Neutrophil (primary cell): Measurements from ENCODE around the gene ZNRF3.

Experiments used
- H3K27ac ChIP-seq: fragments of 200-600 bp; sonication (generic); 2 replicates; pipeline ENCODE4 v1.5.1; 2016; ENCODE audit warnings: mild to moderate bottlenecking, moderate library complexity
- H3K27me3 ChIP-seq: fragments of 200-600 bp; sonication (generic); 2 replicates; pipeline ENCODE4 v1.6.0; 2016; ENCODE audit warnings: mild to moderate bottlenecking
- H3K36me3 ChIP-seq: fragments of 200-600 bp; sonication (generic); 2 replicates; pipeline ENCODE4 v1.5.1; 2017
- H3K4me1 ChIP-seq, 2 experiments: fragments of 200-600 bp in 1 of 2; sonication (generic) in 1 of 2; 1 replicate in 1 of 2; 2 replicates in 1 of 2; pipeline versions ENCODE4 v1.5.1 to v1.6.1; 2013 to 2016; ENCODE audit warnings: low read depth in 1 of 2, low read length in 1 of 2, mild to moderate bottlenecking in 1 of 2, moderate library complexity in 1 of 2; ENCODE audit not compliant: control insufficient read depth in 1 of 2, insufficient read depth in 1 of 2
- H3K4me3 ChIP-seq, 2 experiments: fragments of 200-600 bp in 1 of 2; sonication (generic) in 1 of 2; 1 replicate in 1 of 2; 2 replicates in 1 of 2; pipeline ENCODE4 v1.5.1; 2013 to 2016; ENCODE audit warnings: low read depth in 1 of 2, low read length in 1 of 2, mild to moderate bottlenecking in 1 of 2, moderate library complexity in 1 of 2
- H3K9me3 ChIP-seq: fragments of 200-600 bp; sonication (generic); 2 replicates; pipeline ENCODE4 v1.5.1; 2016
- CTCF ChIP-seq: fragments of 200-600 bp; sonication (generic); IDR thresholded peaks from 2 replicates; pipeline ENCODE4 v1.5.1; 2016; ENCODE audit warnings: antibody characterized with exemption

The ZNRF3 gene

GRCh38 chr22:28893810-28894209 lies 10.4 kb downstream of the ZNRF3 start:
- no peak for TF ChIP-seq CTCF
- no peak overlapping the region for H3K4me3 ChIP-seq
- no peak overlapping the region for H3K27ac ChIP-seq
- no peaks in the 10 kb centered on the region for H3K36me3 ChIP-seq
- H3K27me3 ChIP-seq: no peaks in the 10 kb centered on the region
- peaks cover 23 to 26% of the 10 kb centered on the region in 2 experiments for H3K4me1 ChIP-seq
- no peaks in the 10 kb centered on the region for H3K9me3 ChIP-seq

DNA sequence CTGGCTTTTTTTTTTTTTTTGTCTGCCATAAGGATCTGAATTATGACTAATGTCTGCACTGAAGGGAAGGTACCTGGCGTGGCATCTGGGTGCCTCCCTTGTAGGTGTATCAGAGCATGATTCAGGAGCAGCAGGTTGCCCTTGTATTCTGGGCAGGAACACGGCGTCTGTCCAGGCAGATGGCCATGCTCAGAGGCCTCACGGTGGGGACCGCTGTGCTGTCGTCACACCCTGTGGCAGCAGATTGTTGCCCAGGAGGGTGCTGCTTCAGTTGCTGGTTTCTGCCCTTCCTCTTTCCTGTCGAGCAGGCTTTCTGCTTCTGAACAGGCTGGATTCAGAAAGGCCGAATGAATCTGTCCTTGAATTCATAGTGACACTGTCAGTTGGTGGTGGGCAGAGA lies 11.0 kb downstream of the ZNRF3 start:
- no peaks in the 10 kb centered on the region for H3K27me3 ChIP-seq
- no peak overlapping the region for H3K4me3 ChIP-seq
- no peak for TF ChIP-seq CTCF
- no peaks in the 10 kb centered on the region for H3K9me3 ChIP-seq
- H3K36me3 ChIP-seq: no peaks in the 10 kb centered on the region
- H3K4me1 ChIP-seq: peaks cover 23 to 26% of the 10 kb centered on the region in 2 experiments
- H3K27ac ChIP-seq: no peak overlapping the region

DNA sequence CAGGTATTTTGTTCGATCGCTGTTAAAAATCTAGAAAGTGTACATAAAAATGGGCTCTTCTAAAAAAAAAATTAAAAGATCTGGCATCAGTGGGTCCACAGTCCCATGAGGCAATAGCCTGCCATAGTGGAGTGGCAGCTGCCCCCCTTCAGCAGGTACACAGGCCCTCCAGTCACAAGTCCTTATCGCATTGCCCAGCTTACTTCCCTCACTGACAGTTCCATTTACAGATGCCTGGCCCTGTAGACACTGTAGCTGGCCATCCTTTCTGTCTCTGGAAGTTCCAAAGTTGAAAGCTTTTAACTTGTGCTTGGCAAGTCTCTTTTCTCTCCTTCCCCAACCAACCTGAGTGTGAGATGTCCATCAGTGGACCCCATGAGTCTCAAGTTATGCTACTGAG lies 11.4 kb downstream of the ZNRF3 start:
- Histone ChIP-seq H3K4me3 (no peak overlapping the region), H3K27me3 (peaks cover 2% of the 10 kb centered on the region), H3K27ac (no peak overlapping the region), H3K4me1 (peaks cover 23 to 26% of the 10 kb centered on the region in 2 experiments), H3K9me3 (no peaks in the 10 kb centered on the region), H3K36me3 (no peaks in the 10 kb centered on the region)
- no peak for TF ChIP-seq CTCF

- Histone ChIP-seq H3K9me3 (no peaks in the 10 kb centered on the region), H3K4me1 (peaks cover 23 to 26% of the 10 kb centered on the region in 2 experiments), H3K27ac (no peak overlapping the region), H3K27me3 (peaks cover 13% of the 10 kb centered on the region), H3K36me3 (no peaks in the 10 kb centered on the region), H3K4me3 (no peak overlapping the region)
- TF ChIP-seq CTCF: no peak
These were observed 13.2 kb downstream of the ZNRF3 start for GRCh38 chr22:28896611-28897010.

- Histone ChIP-seq H3K4me1 (peaks cover 23 to 26% of the 10 kb centered on the region in 2 experiments), H3K36me3 (no peaks in the 10 kb centered on the region), H3K9me3 (no peaks in the 10 kb centered on the region), H3K27me3 (peaks cover 13% of the 10 kb centered on the region), H3K4me3 (no peak overlapping the region), H3K27ac (no peak overlapping the region)
- no peak for TF ChIP-seq CTCF
These were observed 14.9 kb downstream of the ZNRF3 start for GRCh38 chr22:28898233-28898629.
